K562 (cell line): ENCODE data around the gene PCK1. TPM values are rescaled to one million over a fixed set of nuclear protein-coding genes. Genes with fewer than 3 reads are reported as not detected.
A peak's percentile ranks its signal among the peaks of the same experiment; 100 is the strongest.

Experiments
- ATAC-seq: fragments of 200-7000 bp; cut with Tn5 transposase; 3 replicates; pipeline ENCODE4 v1.9.1; 2020; ENCODE audit warnings: moderate library complexity
- BruUV-seq: library from RNA; stranded (reverse); fragments of 400-500 nt; replicated peaks from 2 replicates; lab custom pipeline; 2021; lab: Mats Ljungman, UMichigan
- CTCF ChIA-PET: fragments of 300-600 bp; formaldehyde crosslinking; extraction: SDS; loops from one replicate; lab custom pipeline; 2021; ENCODE audit warnings: low intra/inter-chr PET ratio; lab: Yijun Ruan, JAX
- POLR2A ChIA-PET: fragments of 300-600, 350-650 bp; sonication (Branson Sonifier 250); formaldehyde crosslinking; extraction: SDS; loops from one replicate; lab custom pipeline; 2021; ENCODE audit warnings: antibody characterized with exemption, inconsistent platforms; lab: Yijun Ruan, JAX
- DNase-seq, 4 experiments: peaks; one replicate each; pipeline versions ENCODE4 v3.0.0 to v3.0.0-alpha.2; 2011 to 2018; ENCODE audit warnings: low spot score in 3 of 4, mixed read lengths in 3 of 4; ENCODE audit errors: extremely low read depth in 1 of 4
- FAIRE-seq: peaks from 2 replicates; lab custom pipeline; 2011; peaks lifted over from hg19 to GRCh38; lab: Jason Lieb, UNC
- H2AFZ ChIP-seq: 2 replicates; pipeline ENCODE4 v1.6.0; 2011; ENCODE audit warnings: low read depth, low read length, control low read depth, inconsistent platforms
- H3K27ac ChIP-seq: fragments of 200-600 bp; 3 replicates; pipeline ENCODE4 v1.8.0; 2011; ENCODE audit warnings: low read depth, mild to moderate bottlenecking, control low read depth, inconsistent platforms, low read length, moderate library complexity, mixed read lengths; ENCODE audit errors: extremely low read depth
- H3K27me3 ChIP-seq, 2 experiments: fragments of 300-600 bp in 1 of 2; 2 replicates in 1 of 2; 3 replicates in 1 of 2; pipeline versions ENCODE4 v1.6.0 to v1.8.0; 2011; ENCODE audit warnings: inconsistent platforms in 2 of 2, low read length in 2 of 2, mild to moderate bottlenecking in 1 of 2, mixed read lengths in 1 of 2, moderate library complexity in 1 of 2; ENCODE audit not compliant: control insufficient read depth in 2 of 2, insufficient read depth in 2 of 2
- H3K36me3 ChIP-seq: fragments of 300-600 bp; 3 replicates; pipeline ENCODE4 v1.8.0; 2011; ENCODE audit warnings: mild to moderate bottlenecking, low read length, inconsistent platforms; ENCODE audit not compliant: control insufficient read depth, insufficient read depth
- H3K4me1 ChIP-seq, 2 experiments: fragments of 200-600 bp in 1 of 2; replicated peaks in 1 of 2; 2 replicates in 1 of 2; 3 replicates in 1 of 2; pipeline versions ENCODE4 v1.5.1 to v1.8.0; 2011; ENCODE audit warnings: inconsistent platforms in 2 of 2, low read length in 2 of 2, mild to moderate bottlenecking in 1 of 2, mixed read lengths in 1 of 2, moderate library complexity in 1 of 2; ENCODE audit not compliant: control insufficient read depth in 2 of 2, insufficient read depth in 2 of 2
- H3K4me2 ChIP-seq: 2 replicates; pipeline ENCODE4 v1.6.1; 2011; ENCODE audit warnings: low read length, control low read depth, inconsistent platforms, mixed read lengths; ENCODE audit not compliant: insufficient read depth
- H3K4me3 ChIP-seq: fragments of 200-600 bp; sonication (generic), shearing (Covaris generic); 2 replicates; pipeline ENCODE4 v1.5.1; 2016; ENCODE audit warnings: control low read depth, inconsistent platforms
- H3K79me2 ChIP-seq: fragments of 200-600 bp; 3 replicates; pipeline ENCODE4 v1.8.0; 2011; ENCODE audit warnings: low read length, inconsistent platforms; ENCODE audit not compliant: control insufficient read depth, insufficient read depth
- H3K9ac ChIP-seq, 2 experiments: 2 replicates each; pipeline versions ENCODE4 v1.6.0 to v1.6.1; 2011; ENCODE audit warnings: low read depth in 2 of 2, low read length in 2 of 2, control low read depth in 1 of 2, inconsistent platforms in 1 of 2, mild to moderate bottlenecking in 1 of 2, mixed read lengths in 1 of 2; ENCODE audit not compliant: insufficient read depth in 1 of 2
- H3K9me1 ChIP-seq: one replicate; pipeline ENCODE4 v1.6.0; 2011; ENCODE audit warnings: inconsistent platforms, mild to moderate bottlenecking, low read length, moderate library complexity; ENCODE audit not compliant: control insufficient read depth, insufficient read depth
- H3K9me3 ChIP-seq: replicated peaks from 2 replicates; pipeline ENCODE4 v1.5.1; 2011; ENCODE audit warnings: low read depth, low read length, inconsistent platforms; ENCODE audit not compliant: control insufficient read depth, insufficient read depth
- H4K20me1 ChIP-seq: replicated peaks from 2 replicates; pipeline ENCODE4 v1.6.1; 2011; ENCODE audit warnings: low read length, inconsistent platforms, mixed read lengths; ENCODE audit not compliant: control insufficient read depth, insufficient read depth
- BRF1 ChIP-seq: IDR thresholded peaks from 3 replicates; pipeline ENCODE4 v1.6.1; 2011; ENCODE audit warnings: borderline replicate concordance, mild to moderate bottlenecking; ENCODE audit not compliant: insufficient read length; ENCODE audit errors: extremely low read depth
- CBFA2T3 ChIP-seq: fragments of 450-650 bp; IDR thresholded peaks from 2 replicates; pipeline ENCODE4 v1.6.1; 2017
- CCAR2 ChIP-seq: fragments of 200-400 bp; formaldehyde crosslinking; IDR thresholded peaks from 2 replicates; pipeline ENCODE4 v1.6.1; 2017; ENCODE audit warnings: mild to moderate bottlenecking, low read depth, low read length
- DIDO1 ChIP-seq: fragments of 450-650 bp; IDR thresholded peaks from 2 replicates; pipeline ENCODE4 v1.6.1; 2016; ENCODE audit warnings: low read depth, missing biosample characterization, missing genetic modification characterization
- ERF ChIP-seq: fragments of 450-650 bp; formaldehyde crosslinking; IDR thresholded peaks from 2 replicates; pipeline ENCODE4 v1.4.0; 2020; ENCODE audit warnings: mild to moderate bottlenecking, mixed read lengths
- FOXP1 ChIP-seq: sonication (generic); formaldehyde crosslinking; IDR thresholded peaks from 2 replicates; pipeline ENCODE4 v1.8.0; 2022; ENCODE audit warnings: mild to moderate bottlenecking, missing genetic modification reagents
- GABPB2 ChIP-seq: fragments of 250-450 bp; sonication (Bioruptor Pico); conservative IDR thresholded peaks from 2 replicates; pipeline ENCODE4 v1.5.1; 2021; ENCODE audit warnings: mild to moderate bottlenecking
- GATA2 ChIP-seq: sonication (generic); formaldehyde crosslinking; IDR thresholded peaks from 2 replicates; pipeline ENCODE4 v1.4.0; 2020; ENCODE audit warnings: mild to moderate bottlenecking, missing genetic modification reagents
- KLF13 ChIP-seq: fragments of 450-650 bp; IDR thresholded peaks from 2 replicates; pipeline ENCODE4 v1.6.1; 2016; ENCODE audit warnings: missing genetic modification characterization, low read depth, mild to moderate bottlenecking, missing compliant biosample characterization, moderate library complexity, borderline replicate concordance
- MYC ChIP-seq, 2 experiments: fragments of 250-450 bp in 1 of 2; sonication (Bioruptor Pico) in 1 of 2; IDR thresholded peaks; 2 replicates each; pipeline versions ENCODE4 v1.5.1 to v1.6.1; 2012 to 2021; ENCODE audit warnings: low read depth in 2 of 2, borderline replicate concordance in 1 of 2, improper control_type of control experiment in 1 of 2, low read length in 1 of 2, mild to moderate bottlenecking in 1 of 2, moderate library complexity in 1 of 2
- NFYB ChIP-seq: IDR thresholded peaks from 2 replicates; pipeline ENCODE4 v1.6.1; 2011; ENCODE audit warnings: mild to moderate bottlenecking, moderate library complexity; ENCODE audit not compliant: insufficient read length; ENCODE audit errors: extremely low read depth
- NR2C1 ChIP-seq, 2 experiments: fragments of 450-650 bp; IDR thresholded peaks; 2 replicates each; pipeline ENCODE4 v1.6.1; 2017; ENCODE audit warnings: mild to moderate bottlenecking in 2 of 2, antibody characterized with exemption in 1 of 2, inconsistent platforms in 1 of 2, missing compliant biosample characterization in 1 of 2, missing genetic modification characterization in 1 of 2
- OTX1 ChIP-seq: fragments of 450-650 bp; formaldehyde crosslinking; IDR thresholded peaks from 2 replicates; pipeline ENCODE4 v1.4.0; 2022; ENCODE audit warnings: mild to moderate bottlenecking
- PHB2 ChIP-seq: fragments of 450-650 bp; IDR thresholded peaks from 2 replicates; pipeline ENCODE4 v1.6.1; 2017; ENCODE audit warnings: low read depth
- POLR2A ChIP-seq: fragments of 450-650 bp; conservative IDR thresholded peaks from 2 replicates; pipeline ENCODE4 v1.6.1; 2016
- RBM22 ChIP-seq: fragments of 200-400 bp; formaldehyde crosslinking; IDR thresholded peaks from 2 replicates; pipeline ENCODE4 v1.6.1; 2018; ENCODE audit warnings: low read length, low read depth; ENCODE audit not compliant: poor library complexity, severe bottlenecking
- TEAD4 ChIP-seq, 2 experiments: sonication (generic) in 1 of 2; formaldehyde crosslinking in 1 of 2; IDR thresholded peaks; 2 replicates each; pipeline versions ENCODE4 v1.6.1 to v1.8.0; 2012 to 2022; ENCODE audit warnings: borderline replicate concordance in 1 of 2, inconsistent platforms in 1 of 2, low read length in 1 of 2, mild to moderate bottlenecking in 1 of 2, missing genetic modification reagents in 1 of 2
- ZEB2 ChIP-seq: fragments of 450-650 bp; IDR thresholded peaks from 2 replicates; pipeline ENCODE4 v1.6.1; 2016
- ZNF175 ChIP-seq: fragments of 200-800 bp; sonication (Bioruptor generic); IDR thresholded peaks from 2 replicates; pipeline ENCODE4 v1.6.1; 2016; ENCODE audit warnings: low read depth, mild to moderate bottlenecking, missing genetic modification characterization, missing compliant biosample characterization
- ZNF316 ChIP-seq: fragments of 450-650 bp; IDR thresholded peaks from 2 replicates; pipeline ENCODE4 v1.6.1; 2016
- WGBS: fragments of 100-300 bp; shearing (Covaris generic); methylation state at CpG from one replicate; pipeline ENCODE4 v1.1.6; 2016; ENCODE audit warnings: low coverage, mixed read lengths; ENCODE audit not compliant: insufficient coverage; ENCODE audit errors: missing lambda C conversion rate; 5-methylcytosine and 5-hydroxymethylcytosine counted together
- in situ Hi-C: fragments of 300-500 bp; cut with MboI; formaldehyde crosslinking; loops from 4 replicates; pipeline ENCODE4 v1.15.0; 2018; ENCODE audit warnings: inconsistent platforms, mixed read lengths
- intact Hi-C: fragments of 100-400 bp; cut with micrococcal nuclease; formaldehyde crosslinking; loops from 2 replicates; pipeline ENCODE4 v1.14.2; 2022
- polyA plus RNA-seq, 8 experiments: library from polyadenylated mRNA; depleted of rRNA in 4 of 8; stranded (reverse) in 5 of 8; unstranded in 3 of 8; fragments of >200 nt; fragmentation: Nextera tagmentation in 2 of 8; fragmentation: Illumina TruSeq in 1 of 8; extraction: Ambion mirVana in 2 of 8; extraction: Trizol in 1 of 8; gene quantifications; 2 replicates each; pipeline versions ENCODE4 v1.2.1 to v1.2.3, GENCODE V29; 2011 to 2014; ENCODE audit warnings: inconsistent platforms in 1 of 8, missing spikeins in 1 of 8
- total RNA-seq, 7 experiments: library from RNA; depleted of rRNA in 6 of 7; stranded (reverse); fragments of >200 nt in 6 of 7; fragmentation: Illumina TruSeq in 2 of 7; extraction: Trizol in 2 of 7; gene quantifications; 2 replicates each; pipeline versions ENCODE4 v1.2.1 to v1.2.3, GENCODE V29; 2011 to 2021; ENCODE audit warnings: low replicate concordance in 1 of 7
- TF ChIP-seq, protein P1 (sequence below): IDR thresholded peaks from 2 replicates; pipeline ENCODE4 v1.6.1; 2012; ENCODE audit warnings: low read depth, low read length, improper control_type of control experiment, borderline replicate concordance
- TF ChIP-seq, protein P2 (sequence below): fragments of 250-450 bp; sonication (Bioruptor Pico); IDR thresholded peaks from 2 replicates; pipeline ENCODE4 v1.8.0; 2022; ENCODE audit warnings: moderate library complexity, mild to moderate bottlenecking, inconsistent platforms

Gene PCK1
- total and polyA plus RNA-seq, 9 of the 15 experiments (the other 6 are each of a cell fraction or from before 2014, with no cell fraction given) = 0.05 to 0.73 (median 0.15) TPM

DNA sequence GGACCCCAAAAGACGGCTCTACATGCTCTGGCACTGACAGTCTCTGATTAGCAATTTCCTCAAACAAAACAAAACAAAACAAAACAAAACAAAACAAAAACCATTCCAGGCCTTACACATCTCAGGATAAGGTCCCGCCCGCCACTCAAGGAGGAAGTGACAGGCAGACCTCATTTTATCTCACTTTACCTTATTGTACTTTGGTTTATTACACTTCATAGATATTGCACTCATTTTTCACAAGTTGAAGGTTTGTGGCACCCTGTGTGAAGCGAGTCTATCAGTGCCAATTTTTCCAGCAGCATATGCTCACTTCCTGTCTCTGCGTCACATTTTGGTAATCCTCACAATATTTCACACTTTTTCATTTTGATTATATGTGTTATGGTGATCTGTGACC lies 44.1 kb downstream of the PCK1 start:
- in situ Hi-C loops (loop anchor here (25.0 kb wide), 1 partner anchor 607 kb away; no protein-coding TSS in a partner anchor), intact Hi-C loops (no loop called here)
- no peak for DNase-seq
- 3% methylated on average over 5 of the region's 5 CpGs for WGBS
- H3K4me3 ChIP-seq = no peak overlapping the region
- H3K79me2 ChIP-seq = no peaks in the 10 kb centered on the region
- no peak overlapping the region for H3K4me2 ChIP-seq
- FAIRE-seq = no peak
- no peaks in the 10 kb centered on the region for H3K9me1 ChIP-seq
- ChIA-PET CTCF (no interaction called here), POLR2A (no interaction called here)
- ATAC-seq = no peak
- no TSS peak for BruUV-seq
- H3K36me3 ChIP-seq = no peaks in the 10 kb centered on the region
- H4K20me1 ChIP-seq = no peaks in the 10 kb centered on the region; the same call in 1 of the 2 replicates
- H3K9ac ChIP-seq = no peak overlapping the region
- peaks cover 7% of the 10 kb centered on the region; the same call in 1 of the 2 replicates for H3K9me3 ChIP-seq
- H3K27me3 ChIP-seq = peaks cover 11 to 57% of the 10 kb centered on the region in 2 experiments; a peak in 4 of 5 replicates
- no peak overlapping the region for H2AFZ ChIP-seq
- H3K27ac ChIP-seq = no peak overlapping the region
- H3K4me1 ChIP-seq = no peaks in the 10 kb centered on the region; a peak in 2 of 5 replicates
- no peak for TF ChIP-seq POLR2A
- TF ChIP-seq, protein P1, sequence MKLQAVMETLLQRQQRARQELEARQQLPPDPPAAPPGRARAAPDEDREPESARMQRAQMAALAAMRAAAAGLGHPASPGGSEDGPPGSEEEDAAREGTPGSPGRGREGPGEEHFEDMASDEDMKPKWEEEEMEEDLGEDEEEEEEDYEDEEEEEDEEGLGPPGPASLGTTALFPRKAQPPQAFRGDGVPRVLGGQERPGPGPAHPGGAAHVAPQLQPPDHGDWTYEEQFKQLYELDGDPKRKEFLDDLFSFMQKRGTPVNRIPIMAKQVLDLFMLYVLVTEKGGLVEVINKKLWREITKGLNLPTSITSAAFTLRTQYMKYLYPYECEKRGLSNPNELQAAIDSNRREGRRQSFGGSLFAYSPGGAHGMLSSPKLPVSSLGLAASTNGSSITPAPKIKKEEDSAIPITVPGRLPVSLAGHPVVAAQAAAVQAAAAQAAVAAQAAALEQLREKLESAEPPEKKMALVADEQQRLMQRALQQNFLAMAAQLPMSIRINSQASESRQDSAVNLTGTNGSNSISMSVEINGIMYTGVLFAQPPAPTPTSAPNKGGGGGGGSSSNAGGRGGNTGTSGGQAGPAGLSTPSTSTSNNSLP = no peak
- no peak for TF ChIP-seq ZNF316
- TF ChIP-seq NFYB = no peak
- no peak for TF ChIP-seq GABPB2 (CRISPR knock-in tag)
- 0 out of 2 replicates have a peak, but pooled peaks have one; percentile 26 for TF ChIP-seq CBFA2T3
- no peak for TF ChIP-seq KLF13 (tag)
- no peak for TF ChIP-seq OTX1 (CRISPR knock-in tag)
- TF ChIP-seq, protein P2, sequence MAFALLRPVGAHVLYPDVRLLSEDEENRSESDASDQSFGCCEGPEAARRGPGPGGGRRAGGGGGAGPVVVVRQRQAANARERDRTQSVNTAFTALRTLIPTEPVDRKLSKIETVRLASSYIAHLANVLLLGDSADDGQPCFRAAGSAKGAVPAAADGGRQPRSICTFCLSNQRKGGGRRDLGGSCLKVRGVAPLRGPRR (CRISPR knock-in tag) = no peak
- TF ChIP-seq TEAD4 (IDR thresholded peaks at IDR 0.05; ENCODE audit: low read length) = peak; percentile 15; the same call in 1 of the 2 replicates
- no peak for TF ChIP-seq TEAD4 (CRISPR knock-in tag; IDR thresholded peaks at IDR 0.05; ENCODE audit: borderline replicate concordance)
- TF ChIP-seq ZEB2 = no peak
- no peak for TF ChIP-seq NR2C1 (IDR thresholded peaks at IDR 0.05)
- TF ChIP-seq NR2C1 (tag; IDR thresholded peaks at IDR 0.05) = no peak
- no peak for TF ChIP-seq ZNF175
- TF ChIP-seq CCAR2 = no peak
- TF ChIP-seq PHB2 = no peak
- no peak for TF ChIP-seq MYC (IDR thresholded peaks at IDR 0.05; ENCODE audit: low read depth, low read length)
- TF ChIP-seq MYC (CRISPR knock-in tag; IDR thresholded peaks at IDR 0.05; ENCODE audit: borderline replicate concordance, low read depth) = no peak
- TF ChIP-seq ERF (CRISPR knock-in tag) = no peak
- TF ChIP-seq BRF1 = no peak
- TF ChIP-seq RBM22 = no peak
- no peak for TF ChIP-seq FOXP1 (CRISPR knock-in tag)
- TF ChIP-seq DIDO1 = no peak
- no peak for TF ChIP-seq GATA2
